Uterus (tissue), 4 donors: ENCODE data around the gene BMP10. TPM values are rescaled to one million over a fixed set of nuclear protein-coding genes. Genes with fewer than 3 reads are reported as not detected.
A peak's percentile ranks its signal among the peaks of the same experiment; 100 is the strongest.

Experiments used
- DNase-seq, 2 donors: peaks; one replicate each; pipeline ENCODE4 v3.0.0-alpha.2; 2019 to 2020
- H3K27ac ChIP-seq, 2 donors: fragments of 200-600 bp; sonication (generic); 1 replicate in 1 of 2; 2 replicates in 1 of 2; pipeline ENCODE4 v1.5.1; 2016 to 2018
- H3K27me3 ChIP-seq, 2 donors: fragments of 200-600 bp; sonication (generic); one replicate each; pipeline ENCODE4 v1.5.1; 2018 to 2019; ENCODE audit warnings: control low read depth in 1 of 2
- H3K36me3 ChIP-seq, 2 donors: fragments of 200-600 bp; sonication (generic); one replicate each; pipeline ENCODE4 v1.5.1; 2019; ENCODE audit warnings: control low read depth in 1 of 2
- H3K4me1 ChIP-seq, 2 donors: fragments of 200-600 bp; sonication (generic); one replicate each; pipeline ENCODE4 v1.5.1; 2018 to 2019; ENCODE audit warnings: control low read depth in 1 of 2
- H3K4me3 ChIP-seq, 2 donors: fragments of 200-600 bp; sonication (generic); 1 replicate in 1 of 2; 2 replicates in 1 of 2; pipeline ENCODE4 v1.5.1; 2018 to 2019; ENCODE audit warnings: mild to moderate bottlenecking in 1 of 2
- H3K9me3 ChIP-seq, 2 donors: fragments of 200-600 bp; sonication (generic); one replicate each; pipeline ENCODE4 v1.5.1; 2019; ENCODE audit warnings: control low read depth in 1 of 2
- CTCF ChIP-seq, 4 experiments: fragments of 200-600 bp in 2 of 4; fragments of 450-650 bp in 2 of 4; sonication (generic) in 2 of 4; IDR thresholded peaks; one replicate each; pipeline ENCODE4 v1.5.1; 2016 to 2019; ENCODE audit warnings: antibody characterized with exemption in 4 of 4, mild to moderate bottlenecking in 2 of 4, moderate library complexity in 1 of 4
- POLR2A ChIP-seq, 2 donors: fragments of 450-650 bp; IDR thresholded peaks; one replicate each; pipeline ENCODE4 v1.6.1; 2016; ENCODE audit warnings: antibody characterized with exemption in 2 of 2, mild to moderate bottlenecking in 1 of 2, moderate library complexity in 1 of 2
- intact Hi-C: fragments of 100-400 bp; cut with DNase I; formaldehyde crosslinking; loops from one replicate; pipeline ENCODE4 v1.15.1; 2023; ENCODE audit warnings: low total_unique reads
- total RNA-seq, 4 donors: library from RNA; depleted of rRNA in 3 of 4; stranded (reverse); fragments of >200 nt in 3 of 4; gene quantifications; one replicate each; pipeline versions ENCODE4 v1.1.0 to v1.2.4, GENCODE V29; 2014 to 2023
- donor health status: DM: yes; HTN: yes; CAD: no.

BMP10 gene
- total RNA-seq, 4 donors from 2014 or later = not detected

GRCh38 chr2:68911246-68911645, 40.0 kb upstream of the BMP10 start:
- intact Hi-C loops = no loop called here
- H3K4me3 ChIP-seq = no peak overlapping the region
- DNase-seq = no peak
- H3K9me3 ChIP-seq = no peaks in the 10 kb centered on the region
- H3K27ac ChIP-seq = no peak overlapping the region
- H3K4me1 ChIP-seq = no peaks in the 10 kb centered on the region
- H3K27me3 ChIP-seq = no peaks in the 10 kb centered on the region
- no peaks in the 10 kb centered on the region for H3K36me3 ChIP-seq
- no peak for TF ChIP-seq POLR2A (IDR thresholded peaks at IDR 0.05)
- TF ChIP-seq CTCF (IDR thresholded peaks at IDR 0.05) = no peak

- H3K4me1 ChIP-seq = no peaks in the 10 kb centered on the region
- no peak overlapping the region for H3K27ac ChIP-seq
- no peak for TF ChIP-seq POLR2A (IDR thresholded peaks at IDR 0.05)
- TF ChIP-seq CTCF (IDR thresholded peaks at IDR 0.05) = peak; percentile 87 to 90 (median 88)
- no peaks in the 10 kb centered on the region for H3K36me3 ChIP-seq
- peak; percentile 65 to 76 for DNase-seq
- no peak overlapping the region for H3K4me3 ChIP-seq
- H3K27me3 ChIP-seq = no peaks in the 10 kb centered on the region
- no peaks in the 10 kb centered on the region for H3K9me3 ChIP-seq
- intact Hi-C loops = no loop called here
Observed at GRCh38 chr2:68909793-68910674, 38.8 kb upstream of the BMP10 start.

- H3K9me3 ChIP-seq = no peaks in the 10 kb centered on the region
- intact Hi-C loops = no loop called here
- TF ChIP-seq POLR2A (IDR thresholded peaks at IDR 0.05) = no peak
- no peak for TF ChIP-seq CTCF (IDR thresholded peaks at IDR 0.05)
- peak; percentile 67 to 71 for DNase-seq
- H3K27me3 ChIP-seq = no peaks in the 10 kb centered on the region
- H3K4me1 ChIP-seq = no peaks in the 10 kb centered on the region
- H3K4me3 ChIP-seq = no peak overlapping the region
- no peak overlapping the region for H3K27ac ChIP-seq
- no peaks in the 10 kb centered on the region for H3K36me3 ChIP-seq
Observed at GRCh38 chr2:68908392-68908970, 37.3 kb upstream of the BMP10 start.

- Histone ChIP-seq H3K4me1 (no peaks in the 10 kb centered on the region), H3K27ac (no peak overlapping the region), H3K36me3 (no peaks in the 10 kb centered on the region), H3K27me3 (no peaks in the 10 kb centered on the region), H3K9me3 (no peaks in the 10 kb centered on the region), H3K4me3 (no peak overlapping the region)
- DNase-seq = no peak
- no peak for TF ChIP-seq POLR2A (IDR thresholded peaks at IDR 0.05)
- no peak for TF ChIP-seq CTCF (IDR thresholded peaks at IDR 0.05)
- intact Hi-C loops = no loop called here
Observed at GRCh38 chr2:68907920-68908253, 36.7 kb upstream of the BMP10 start.

- no peak for DNase-seq
- Histone ChIP-seq H3K27me3 (no peaks in the 10 kb centered on the region), H3K27ac (no peak overlapping the region), H3K36me3 (no peaks in the 10 kb centered on the region), H3K4me1 (no peaks in the 10 kb centered on the region), H3K9me3 (no peaks in the 10 kb centered on the region), H3K4me3 (no peak overlapping the region)
- intact Hi-C loops = no loop called here
- TF ChIP-seq POLR2A (IDR thresholded peaks at IDR 0.05) = no peak
- TF ChIP-seq CTCF (IDR thresholded peaks at IDR 0.05) = no peak
Observed at GRCh38 chr2:68907232-68907919, 36.2 kb upstream of the BMP10 start.
